Measurements from ENCODE around the gene PITRM1.

PITRM1 gene

GRCh38 chr10:3166496-3167290 is 5.9 kb downstream of the PITRM1 start:
- no peak for DNase-seq

- no peak for DNase-seq
Measured at GRCh38 chr10:3165196-3165595, 7.4 kb downstream of the PITRM1 start.

GRCh38 chr10:3163879-3164278 is 8.7 kb downstream of the PITRM1 start:
- no peak for DNase-seq

GRCh38 chr10:3162533-3162932 is 10.0 kb downstream of the PITRM1 start:
- no peak for DNase-seq

GRCh38 chr10:3159152-3159551 is 13.4 kb downstream of the PITRM1 start:
- no peak for DNase-seq

GRCh38 chr10:3154666-3155065 is 17.9 kb downstream of the PITRM1 start:
- no peak for DNase-seq

- no peak for DNase-seq
Measured at GRCh38 chr10:3152566-3152935, 20.0 kb downstream of the PITRM1 start.

GRCh38 chr10:3151889-3152565 is 20.6 kb downstream of the PITRM1 start:
- no peak for DNase-seq

- DNase-seq = no peak
Measured at GRCh38 chr10:3150961-3151360, 21.6 kb downstream of the PITRM1 start.

- DNase-seq = no peak
Measured at GRCh38 chr10:3150366-3150765, 22.2 kb downstream of the PITRM1 start.

- no peak for DNase-seq
Measured at GRCh38 chr10:3149918-3150317, 22.7 kb downstream of the PITRM1 start.

GRCh38 chr10:3148994-3149393 is 23.6 kb downstream of the PITRM1 start:
- DNase-seq = no peak

GRCh38 chr10:3148041-3148440 is 24.5 kb downstream of the PITRM1 start:
- DNase-seq = no peak

GRCh38 chr10:3147117-3147820 is 25.3 kb downstream of the PITRM1 start:
- no peak for DNase-seq

GRCh38 chr10:3146289-3146688 is 26.3 kb downstream of the PITRM1 start:
- DNase-seq = no peak

- DNase-seq = no peak
Measured at GRCh38 chr10:3145366-3145765, 27.2 kb downstream of the PITRM1 start.

GRCh38 chr10:3143791-3144434 is 28.7 kb downstream of the PITRM1 start:
- no peak for DNase-seq

GRCh38 chr10:3143366-3143765 is 29.2 kb downstream of the PITRM1 start:
- DNase-seq = no peak

GRCh38 chr10:3142146-3142875 is 30.3 kb downstream of the PITRM1 start:
- DNase-seq = no peak

GRCh38 chr10:3141351-3142005 is 31.1 kb downstream of the PITRM1 start:
- DNase-seq = no peak

- DNase-seq = no peak
Measured at GRCh38 chr10:3140280-3140679, 32.3 kb downstream of the PITRM1 start.
